Mesothelial cell of epicardium (in vitro differentiated cells): ENCODE results near the gene MED17. TPM values are rescaled to one million over a fixed set of nuclear protein-coding genes. Genes with fewer than 3 reads are reported as not detected.

Experiments used
- DNase-seq, 2 experiments: peaks; one replicate each; pipeline ENCODE4 v3.0.0; 2021; ENCODE audit warnings: low spot score in 2 of 2; ENCODE audit not compliant: unreplicated experiment in 2 of 2
- H3K27ac Mint-ChIP-seq: 2 replicates; pipeline ENCODE4 v1.8.0; 2021; ENCODE audit warnings: mixed read lengths
- H3K27me3 Mint-ChIP-seq: 2 replicates; pipeline ENCODE4 v1.8.0; 2021; ENCODE audit warnings: low read depth, mixed read lengths
- H3K36me3 Mint-ChIP-seq: 2 replicates; pipeline ENCODE4 v1.8.0; 2021; ENCODE audit warnings: mixed read lengths
- H3K4me1 Mint-ChIP-seq: 2 replicates; pipeline ENCODE4 v1.8.0; 2021; ENCODE audit warnings: mixed read lengths
- H3K4me3 Mint-ChIP-seq: 2 replicates; pipeline ENCODE4 v1.8.0; 2021; ENCODE audit warnings: mild to moderate bottlenecking, moderate library complexity, mixed read lengths
- H3K9me3 Mint-ChIP-seq: 2 replicates; pipeline ENCODE4 v1.8.0; 2021; ENCODE audit warnings: mixed read lengths
- CTCF ChIP-seq: fragments of 200-600 bp; sonication (generic); IDR thresholded peaks from one replicate; pipeline ENCODE4 v1.5.0; 2021; ENCODE audit warnings: antibody characterized with exemption; ENCODE audit not compliant: unreplicated experiment
- total RNA-seq: library from RNA; stranded (reverse); gene quantifications from 3 replicates; pipeline ENCODE4 v1.2.1, GENCODE V29; 2021

MED17 gene
- total RNA-seq, 1 donor from 2014 or later = 55.5 TPM

GRCh38 chr11:93761910-93762309, 22.2 kb upstream of the MED17 start:
- Mint-ChIP-seq H3K4me3 (no peak overlapping the region), H3K36me3 (peaks cover 25% of the 10 kb centered on the region), H3K4me1 (peaks cover 12% of the 10 kb centered on the region), H3K27me3 (no peaks in the 10 kb centered on the region), H3K9me3 (no peaks in the 10 kb centered on the region), H3K27ac (no peak overlapping the region)
- no peak for TF ChIP-seq CTCF
- no peak for DNase-seq

DNA sequence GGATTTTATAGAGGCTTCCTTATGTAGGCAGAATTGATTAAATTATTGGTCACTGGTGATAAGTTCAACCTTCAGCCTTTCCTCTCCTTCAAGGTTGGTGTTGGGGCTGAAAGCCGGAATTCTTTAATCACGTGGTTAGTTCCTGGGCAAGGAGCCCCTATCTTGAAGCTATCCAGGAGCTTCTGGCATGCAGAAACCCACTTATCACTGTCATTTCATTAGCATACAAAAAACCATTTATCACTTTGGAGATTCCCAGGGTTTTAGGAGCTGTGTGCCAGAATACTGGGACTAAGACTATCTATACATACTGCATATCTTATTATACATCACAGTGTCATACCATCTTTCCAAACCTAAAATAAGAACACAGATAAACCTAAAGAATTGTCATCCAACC, 18.5 kb upstream of the MED17 start:
- no peak for TF ChIP-seq CTCF
- peak overlapping the region; percentile 73 for H3K27ac Mint-ChIP-seq
- DNase-seq = no peak
- no peaks in the 10 kb centered on the region for H3K27me3 Mint-ChIP-seq
- peaks cover 13% of the 10 kb centered on the region for H3K4me1 Mint-ChIP-seq
- H3K4me3 Mint-ChIP-seq = no peak overlapping the region
- H3K36me3 Mint-ChIP-seq = peaks cover 7% of the 10 kb centered on the region
- no peaks in the 10 kb centered on the region for H3K9me3 Mint-ChIP-seq

GRCh38 chr11:93766504-93766903, 17.6 kb upstream of the MED17 start:
- no peak overlapping the region for H3K27ac Mint-ChIP-seq
- peaks cover 13% of the 10 kb centered on the region for H3K4me1 Mint-ChIP-seq
- no peak for DNase-seq
- no peak for TF ChIP-seq CTCF
- H3K36me3 Mint-ChIP-seq = peaks cover 3% of the 10 kb centered on the region
- no peaks in the 10 kb centered on the region for H3K9me3 Mint-ChIP-seq
- H3K4me3 Mint-ChIP-seq = no peak overlapping the region
- H3K27me3 Mint-ChIP-seq = no peaks in the 10 kb centered on the region

DNA sequence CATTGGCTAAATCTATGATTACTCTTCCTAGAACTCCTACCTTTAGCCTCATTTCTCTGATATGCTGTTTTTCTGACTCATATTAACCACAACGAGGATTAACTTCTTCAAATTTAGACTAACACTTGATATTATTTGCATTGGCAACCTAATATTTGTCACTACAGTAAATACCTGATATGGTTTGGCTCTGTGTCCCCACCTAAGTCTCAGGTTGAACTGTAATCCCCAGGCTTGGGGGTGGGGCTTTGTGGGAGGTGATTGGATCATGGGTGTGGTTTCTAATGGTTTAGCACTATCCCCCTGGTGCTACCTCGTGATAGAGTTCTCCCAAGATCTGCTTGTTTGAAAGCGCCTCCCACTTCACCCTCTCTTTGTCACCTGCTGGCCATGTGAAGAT, 17.1 kb upstream of the MED17 start:
- Mint-ChIP-seq H3K9me3 (no peaks in the 10 kb centered on the region), H3K4me3 (no peak overlapping the region), H3K4me1 (peaks cover 13% of the 10 kb centered on the region), H3K27me3 (no peaks in the 10 kb centered on the region), H3K27ac (no peak overlapping the region), H3K36me3 (peaks cover 3% of the 10 kb centered on the region)
- TF ChIP-seq CTCF = no peak
- DNase-seq = no peak

- no peak for TF ChIP-seq CTCF
- Mint-ChIP-seq H3K4me3 (no peak overlapping the region), H3K4me1 (peaks cover 12% of the 10 kb centered on the region), H3K27me3 (no peaks in the 10 kb centered on the region), H3K36me3 (no peaks in the 10 kb centered on the region), H3K9me3 (no peaks in the 10 kb centered on the region), H3K27ac (no peak overlapping the region)
- DNase-seq = no peak
Observed at GRCh38 chr11:93770160-93770559, 13.9 kb upstream of the MED17 start.

GRCh38 chr11:93772123-93772522, 12.0 kb upstream of the MED17 start:
- DNase-seq = no peak
- H3K27ac Mint-ChIP-seq = no peak overlapping the region
- H3K27me3 Mint-ChIP-seq = no peaks in the 10 kb centered on the region
- H3K4me3 Mint-ChIP-seq = no peak overlapping the region
- no peak for TF ChIP-seq CTCF
- H3K4me1 Mint-ChIP-seq = no peaks in the 10 kb centered on the region
- no peaks in the 10 kb centered on the region for H3K36me3 Mint-ChIP-seq
- no peaks in the 10 kb centered on the region for H3K9me3 Mint-ChIP-seq
